ENCODE results near the gene TRIM54. TPM values are rescaled to one million over a fixed set of nuclear protein-coding genes. Genes with fewer than 3 reads are reported as not detected.

Gene TRIM54
- total RNA-seq, 2 experiments from 2014 or later = 0.16 to 0.23 TPM

DNA sequence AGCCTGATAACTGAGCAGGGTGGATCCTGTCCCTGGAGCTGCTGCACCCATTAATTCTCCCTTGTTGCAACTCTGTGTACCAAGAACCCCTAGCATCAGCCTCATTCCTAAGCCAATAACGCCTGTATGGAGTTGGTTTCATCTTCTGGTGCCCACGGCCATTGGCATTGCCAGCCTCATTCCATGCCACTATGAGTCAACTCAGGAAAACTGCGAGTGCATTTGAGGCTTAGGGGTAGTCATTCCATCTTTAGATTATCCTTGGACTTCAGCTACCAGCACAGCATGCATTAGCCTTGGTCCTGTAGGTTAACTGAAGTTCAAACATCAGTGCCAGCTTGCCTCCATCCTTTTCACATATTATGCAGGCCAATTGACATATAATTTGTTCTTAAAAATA, 1.4 kb upstream of the TRIM54 start:
- no peaks in the 10 kb centered on the region for H3K9me3 Mint-ChIP-seq
- DNase-seq (no peak), ATAC-seq (no peak)
- intact Hi-C loops (cut with micrococcal nuclease) = loop anchor here (2.0 to 5.0 kb wide), 3 partner anchors 32 to 319 kb away; no protein-coding TSS in a partner anchor
- H3K4me3 Mint-ChIP-seq = no peak overlapping the region
- no peaks in the 10 kb centered on the region for H3K36me3 Mint-ChIP-seq (ENCODE audit: low read depth)
- ChIA-PET CTCF (interaction anchor here (1.6 to 7.4 kb wide), 20 partner anchors 10 to 321 kb away, joined by 5 to 122 read pairs (median 15); partner anchors contain the start of genes ABHD1 and MPV17), POLR2A (interaction anchor here (0.8 to 2.2 kb wide), 2 partner anchors 12 to 31 kb away, joined by 3 to 6 read pairs; no protein-coding TSS in a partner anchor)
- no peak for TF ChIP-seq CTCF (IDR thresholded peaks at IDR 0.05)
- peaks cover 8% of the 10 kb centered on the region for H3K27me3 Mint-ChIP-seq
- H3K27ac Mint-ChIP-seq = no peak overlapping the region
- H3K4me1 Mint-ChIP-seq (ENCODE audit: low read depth) = peaks cover 6% of the 10 kb centered on the region

DNA sequence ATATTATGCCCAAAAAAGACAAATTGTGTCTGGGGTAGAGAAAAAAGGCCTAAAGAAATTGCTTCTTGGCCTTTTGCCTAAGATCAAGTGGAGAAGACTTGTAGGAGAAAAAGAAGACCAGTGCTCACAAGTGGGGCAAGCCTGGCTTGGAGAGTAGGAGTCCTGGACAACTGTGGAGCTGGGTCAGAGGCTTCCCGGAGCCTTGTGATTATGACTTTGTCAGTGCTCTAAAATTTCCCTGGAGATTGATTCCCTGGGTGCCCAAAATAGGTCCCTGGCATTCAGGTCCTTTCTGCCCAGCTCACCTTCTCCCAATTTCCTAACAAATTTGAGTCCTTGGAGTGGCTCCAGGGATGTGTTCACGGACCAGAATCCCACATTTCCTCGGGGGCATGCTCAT, 787 bp upstream of the TRIM54 start:
- intact Hi-C loops (cut with micrococcal nuclease) = loop anchor here (2.0 to 5.0 kb wide), 3 partner anchors 33 to 319 kb away; no protein-coding TSS in a partner anchor
- TF ChIP-seq CTCF (IDR thresholded peaks at IDR 0.05) = no peak
- no peak overlapping the region for H3K27ac Mint-ChIP-seq
- ATAC-seq (no peak), DNase-seq (no peak)
- H3K4me1 Mint-ChIP-seq (ENCODE audit: low read depth) = peaks cover 6% of the 10 kb centered on the region
- no peaks in the 10 kb centered on the region for H3K36me3 Mint-ChIP-seq (ENCODE audit: low read depth)
- ChIA-PET CTCF (interaction anchor here (2.0 to 7.4 kb wide), 12 partner anchors 10 to 188 kb away, joined by 5 to 122 read pairs (median 28); partner anchors contain the start of genes ABHD1 and MPV17), POLR2A (interaction anchor here (0.8 to 2.2 kb wide), 4 partner anchors 11 to 62 kb away, joined by 3 to 6 read pairs (median 4); no protein-coding TSS in a partner anchor)
- H3K27me3 Mint-ChIP-seq = peaks cover 8% of the 10 kb centered on the region
- no peak overlapping the region for H3K4me3 Mint-ChIP-seq
- H3K9me3 Mint-ChIP-seq = no peaks in the 10 kb centered on the region

DNA sequence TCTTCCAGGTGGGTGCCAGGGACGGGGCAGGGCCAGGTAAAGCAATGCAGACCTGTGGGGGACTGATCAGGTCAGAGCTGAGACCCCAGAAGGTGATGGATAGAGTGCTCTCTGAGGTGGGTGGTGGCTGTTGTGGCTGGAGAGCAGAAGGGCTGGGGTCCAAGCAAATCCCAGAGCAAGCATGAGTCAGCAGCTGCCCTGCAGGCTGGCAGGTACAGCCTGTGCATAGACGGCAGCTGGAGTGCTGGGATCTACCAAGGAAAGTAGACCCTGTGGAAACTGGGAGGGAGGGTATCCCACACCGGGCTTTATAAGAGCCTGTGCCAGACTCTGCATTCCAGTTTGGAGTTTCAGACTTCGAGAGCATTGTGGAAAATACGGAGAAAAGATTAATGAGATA, 663 bp downstream of the TRIM54 start:
- intact Hi-C loops (cut with micrococcal nuclease) = loop anchor here (5.0 kb wide), 2 partner anchors 186 to 321 kb away; no protein-coding TSS in a partner anchor
- no peak for ATAC-seq
- H3K27ac Mint-ChIP-seq = no peak overlapping the region
- ChIA-PET POLR2A (interaction anchor here (0.9 to 2.2 kb wide), 5 partner anchors 10 to 61 kb away, joined by 3 to 6 read pairs (median 4); no protein-coding TSS in a partner anchor), CTCF (interaction anchor here (1.2 to 7.4 kb wide), 7 partner anchors 8 to 186 kb away, joined by 3 to 122 read pairs (median 59); no protein-coding TSS in a partner anchor)
- no peaks in the 10 kb centered on the region for H3K36me3 Mint-ChIP-seq (ENCODE audit: low read depth)
- TF ChIP-seq CTCF (IDR thresholded peaks at IDR 0.05) = no peak
- DNase-seq = no peak
- H3K27me3 Mint-ChIP-seq = peaks cover 4% of the 10 kb centered on the region
- H3K4me3 Mint-ChIP-seq = no peak overlapping the region
- H3K9me3 Mint-ChIP-seq = no peaks in the 10 kb centered on the region
- H3K4me1 Mint-ChIP-seq (ENCODE audit: low read depth) = peaks cover 6% of the 10 kb centered on the region

DNA sequence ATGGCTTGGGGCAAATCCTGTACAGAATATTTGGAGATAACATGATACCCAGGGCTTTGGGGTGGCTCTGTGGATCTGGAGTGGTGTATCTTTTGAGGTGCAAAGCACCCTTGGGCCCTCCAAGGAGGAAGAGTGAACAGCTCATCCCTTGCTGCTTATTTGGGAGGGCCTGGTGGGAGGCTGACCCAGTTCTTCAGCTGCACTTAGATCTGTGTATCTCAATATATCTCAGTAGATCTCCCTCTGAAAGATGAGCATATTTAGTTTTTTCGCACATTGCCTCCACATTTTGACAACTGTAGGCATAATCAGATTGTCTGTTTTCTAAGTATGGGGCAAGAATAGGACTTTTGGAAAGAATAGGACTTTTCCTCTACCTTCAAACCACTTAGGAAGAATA, 2.8 kb downstream of the TRIM54 start:
- ATAC-seq (no peak), DNase-seq (no peak)
- Mint-ChIP-seq H3K27ac (no peak overlapping the region), H3K4me3 (no peak overlapping the region), H3K36me3 (ENCODE audit: low read depth) (no peaks in the 10 kb centered on the region), H3K27me3 (peaks cover 6% of the 10 kb centered on the region), H3K9me3 (no peaks in the 10 kb centered on the region), H3K4me1 (ENCODE audit: low read depth) (peaks cover under 1% of the 10 kb centered on the region)
- CTCF ChIA-PET = interaction anchor here (7.4 kb wide), 1 partner anchor 18 kb away, joined by 100 read pairs; no protein-coding TSS in a partner anchor
- intact Hi-C loops (cut with micrococcal nuclease) = loop anchor here (5.0 kb wide), 2 partner anchors 188 to 323 kb away; no protein-coding TSS in a partner anchor
- no peak for TF ChIP-seq CTCF (IDR thresholded peaks at IDR 0.05)
- POLR2A ChIA-PET = no interaction called here

- CTCF ChIA-PET = interaction anchor here (3.5 kb wide), 1 partner anchor 17 kb away, joined by 19 read pairs; no protein-coding TSS in a partner anchor
- Mint-ChIP-seq H3K36me3 (ENCODE audit: low read depth) (no peaks in the 10 kb centered on the region), H3K4me1 (ENCODE audit: low read depth) (no peaks in the 10 kb centered on the region), H3K9me3 (no peaks in the 10 kb centered on the region), H3K4me3 (no peak overlapping the region), H3K27ac (no peak overlapping the region), H3K27me3 (peaks cover 6% of the 10 kb centered on the region)
- no peak for DNase-seq
- POLR2A ChIA-PET = no interaction called here
- intact Hi-C loops (cut with micrococcal nuclease) = no loop called here
- no peak for TF ChIP-seq CTCF (IDR thresholded peaks at IDR 0.05)
- ATAC-seq = no peak
Measured at GRCh38 chr2:27285481-27285880, 3.3 kb downstream of the TRIM54 start.

Data from activated CD8-positive, alpha-beta T cell treated with anti-CD3 and anti-CD28 coated beads for 36 hours (primary cell).